ENCODE data around the gene REX1BD. TPM values are rescaled to one million over a fixed set of nuclear protein-coding genes. Genes with fewer than 3 reads are reported as not detected.

Gene REX1BD
- total RNA-seq, 1 experiment from 2014 or later = 97.1 TPM

GRCh38 chr19:18604820-18605159, 16.2 kb downstream of the REX1BD start:
- no peaks in the 10 kb centered on the region for H3K79me2 ChIP-seq (ENCODE audit: insufficient read depth, low read length)
- H3K9me3 ChIP-seq (ENCODE audit: control insufficient read depth in 1 of 2, insufficient read depth in 1 of 2, low read depth in 1 of 2, low read length in 2 of 2) = no peaks in the 10 kb centered on the region
- H3K9ac ChIP-seq (ENCODE audit: low read length) = no peak overlapping the region
- H2AFZ ChIP-seq (ENCODE audit: low read depth, low read length, poor library complexity, severe bottlenecking) = no peak overlapping the region
- no peak for TF ChIP-seq YY1 (IDR thresholded peaks at IDR 0.05; ENCODE audit: extremely low read depth, insufficient replicate concordance, low read depth, low read length)
- TF ChIP-seq, protein P1, sequence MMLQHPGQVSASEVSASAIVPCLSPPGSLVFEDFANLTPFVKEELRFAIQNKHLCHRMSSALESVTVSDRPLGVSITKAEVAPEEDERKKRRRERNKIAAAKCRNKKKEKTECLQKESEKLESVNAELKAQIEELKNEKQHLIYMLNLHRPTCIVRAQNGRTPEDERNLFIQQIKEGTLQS (IDR thresholded peaks at IDR 0.05) = no peak
- no peak for TF ChIP-seq ELF1 (IDR thresholded peaks at IDR 0.05; ENCODE audit: borderline replicate concordance, low read depth)
- no peak for TF ChIP-seq POLR2A (IDR thresholded peaks at IDR 0.05; ENCODE audit: borderline replicate concordance, extremely low read depth, insufficient read depth, insufficient read length)
- no peak for TF ChIP-seq CEBPB (IDR thresholded peaks at IDR 0.05; ENCODE audit: low read depth)
- TF ChIP-seq MAX (IDR thresholded peaks at IDR 0.05) = no peak
- TF ChIP-seq ZNF274 (IDR thresholded peaks at IDR 0.05; ENCODE audit: low read depth, low read length) = no peak
- TF ChIP-seq SIN3A (IDR thresholded peaks at IDR 0.05; ENCODE audit: low read depth) = no peak
- TF ChIP-seq CBX3 (IDR thresholded peaks at IDR 0.05; ENCODE audit: low read depth) = no peak
- TF ChIP-seq SRF (IDR thresholded peaks at IDR 0.05; ENCODE audit: low read depth) = no peak
- TF ChIP-seq EZH2phosphoT487 (IDR thresholded peaks at IDR 0.05; ENCODE audit: borderline replicate concordance) = no peak
- TF ChIP-seq, protein P2, sequence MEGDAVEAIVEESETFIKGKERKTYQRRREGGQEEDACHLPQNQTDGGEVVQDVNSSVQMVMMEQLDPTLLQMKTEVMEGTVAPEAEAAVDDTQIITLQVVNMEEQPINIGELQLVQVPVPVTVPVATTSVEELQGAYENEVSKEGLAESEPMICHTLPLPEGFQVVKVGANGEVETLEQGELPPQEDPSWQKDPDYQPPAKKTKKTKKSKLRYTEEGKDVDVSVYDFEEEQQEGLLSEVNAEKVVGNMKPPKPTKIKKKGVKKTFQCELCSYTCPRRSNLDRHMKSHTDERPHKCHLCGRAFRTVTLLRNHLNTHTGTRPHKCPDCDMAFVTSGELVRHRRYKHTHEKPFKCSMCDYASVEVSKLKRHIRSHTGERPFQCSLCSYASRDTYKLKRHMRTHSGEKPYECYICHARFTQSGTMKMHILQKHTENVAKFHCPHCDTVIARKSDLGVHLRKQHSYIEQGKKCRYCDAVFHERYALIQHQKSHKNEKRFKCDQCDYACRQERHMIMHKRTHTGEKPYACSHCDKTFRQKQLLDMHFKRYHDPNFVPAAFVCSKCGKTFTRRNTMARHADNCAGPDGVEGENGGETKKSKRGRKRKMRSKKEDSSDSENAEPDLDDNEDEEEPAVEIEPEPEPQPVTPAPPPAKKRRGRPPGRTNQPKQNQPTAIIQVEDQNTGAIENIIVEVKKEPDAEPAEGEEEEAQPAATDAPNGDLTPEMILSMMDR (IDR thresholded peaks at IDR 0.05 in 2 of 3, conservative IDR thresholded peaks at IDR 0.05 in 1 of 3; ENCODE audit: borderline replicate concordance in 1 of 3, insufficient read depth in 1 of 3, low read depth in 2 of 3, low read length in 2 of 3) = no peak
- no peak for TF ChIP-seq ZFX (IDR thresholded peaks at IDR 0.05)
- TF ChIP-seq REST (IDR thresholded peaks at IDR 0.05; ENCODE audit: low read depth) = no peak
- TF ChIP-seq TCF7L2 (IDR thresholded peaks at IDR 0.05; ENCODE audit: borderline replicate concordance, extremely low read depth, insufficient read depth, insufficient read length) = no peak
- no peak for TF ChIP-seq SP1 (IDR thresholded peaks at IDR 0.05; ENCODE audit: low read depth)
- TF ChIP-seq ZBTB33 (IDR thresholded peaks at IDR 0.05; ENCODE audit: extremely low read depth, insufficient replicate concordance, low read length) = no peak
- TF ChIP-seq POLR2AphosphoS5 (IDR thresholded peaks at IDR 0.05; ENCODE audit: low read depth, low read length) = no peak
- TF ChIP-seq EZH2 (IDR thresholded peaks at IDR 0.05) = no peak
- CTCF ChIA-PET = no interaction called here
- RAD21 ChIA-PET (ENCODE audit: low non-redundant PET in 1 of 2, low total read pairs in 2 of 2, uncharacterized antibody in 2 of 2, unreplicated experiment in 2 of 2) = no interaction called here
- DNase-seq (ENCODE audit: low read depth, low spot score) (no peak), ATAC-seq (no peak)
- no peak overlapping the region for H3K4me2 ChIP-seq (ENCODE audit: low read length)
- H3K4me1 ChIP-seq (ENCODE audit: control insufficient read depth in 1 of 2, insufficient read depth in 2 of 2, low read length in 2 of 2) = peaks cover 15 to 18% of the 10 kb centered on the region in 2 experiments
- H3K27me3 ChIP-seq (ENCODE audit: insufficient read depth, low read length) = peaks cover 9% of the 10 kb centered on the region; the same call in 1 of the 2 replicates
- H3K36me3 ChIP-seq (ENCODE audit: control insufficient read depth in 1 of 2, insufficient read depth in 2 of 2, low read length in 2 of 2) = no peaks in the 10 kb centered on the region
- no peak overlapping the region for H3K4me3 ChIP-seq (replicated peaks in 1 of 2; ENCODE audit: low read depth in 1 of 2, low read length in 2 of 2)
- no peaks in the 10 kb centered on the region for H4K20me1 ChIP-seq (ENCODE audit: insufficient read depth)
- no peaks in the 10 kb centered on the region for H3K9me2 ChIP-seq (ENCODE audit: insufficient read depth)
- POLR2A ChIA-PET = no interaction called here
- no peak overlapping the region for H3K27ac ChIP-seq (ENCODE audit: low read depth, low read length)
- intact Hi-C loops (cut with micrococcal nuclease) = no loop called here
- no TSS peak for BruUV-seq (replicated peaks)

All from HCT116 (cell line).